Stimulated activated effector memory CD8-positive, alpha-beta T cell treated with anti-CD3 and anti-CD28 coated beads, Interleukin-12 subunit alpha, Interleukin-12 subunit beta, amount 100 ng/mL, for 72 hours (primary cell): ENCODE data around the gene TAPBP.

Experiments
- ATAC-seq: fragments of 150-1000 bp; cut with Tn5 transposase; 2 replicates; pipeline ENCODE4 v1.10.0; 2021
- DNase-seq, 2 donors: peaks; one replicate each; pipeline ENCODE4 v3.0.0; 2021 to 2022; ENCODE audit warnings: low spot score in 2 of 2
- H3K27ac Mint-ChIP-seq: one replicate; pipeline ENCODE4 v1.8.0; 2022; ENCODE audit warnings: mild to moderate bottlenecking, mixed read lengths
- H3K36me3 Mint-ChIP-seq: one replicate; pipeline ENCODE4 v1.8.0; 2022; ENCODE audit warnings: mild to moderate bottlenecking, mixed read lengths
- H3K4me1 Mint-ChIP-seq: one replicate; pipeline ENCODE4 v1.8.0; 2022; ENCODE audit warnings: mixed read lengths
- H3K4me3 Mint-ChIP-seq: one replicate; pipeline ENCODE4 v1.8.0; 2022; ENCODE audit warnings: mild to moderate bottlenecking, mixed read lengths
- H3K9me3 Mint-ChIP-seq: one replicate; pipeline ENCODE4 v1.8.0; 2022; ENCODE audit warnings: mixed read lengths

Gene TAPBP

DNA sequence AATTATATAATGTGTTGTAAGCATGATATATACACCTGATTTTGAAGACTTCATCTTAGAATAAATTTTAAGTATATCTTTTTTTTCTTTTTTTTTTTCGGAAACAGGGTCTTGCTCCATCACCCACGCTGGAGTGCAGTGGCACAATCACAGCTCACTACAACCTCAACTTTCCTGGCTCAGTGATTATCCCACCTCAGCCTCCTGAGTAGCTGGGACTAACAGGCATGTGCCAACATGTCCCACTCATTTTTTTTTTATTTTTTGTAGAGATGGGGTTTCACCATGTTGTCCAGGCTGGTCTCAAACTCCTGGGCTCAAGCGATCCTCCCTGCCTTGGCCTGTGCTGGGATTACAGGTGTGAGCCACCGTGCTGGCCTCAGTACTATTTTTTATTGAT is 59.3 kb downstream of the TAPBP start:
- no peak overlapping the region for H3K27ac Mint-ChIP-seq
- ATAC-seq (no peak), DNase-seq (no peak)
- H3K9me3 Mint-ChIP-seq, result no peaks in the 10 kb centered on the region
- H3K36me3 Mint-ChIP-seq, result peaks cover 93% of the 10 kb centered on the region
- H3K4me3 Mint-ChIP-seq, result no peak overlapping the region
- peaks cover 31% of the 10 kb centered on the region for H3K4me1 Mint-ChIP-seq

- H3K36me3 Mint-ChIP-seq, result peaks cover 86% of the 10 kb centered on the region
Observed at GRCh38 chr6:33252759-33253158, 61.1 kb downstream of the TAPBP start.

DNA sequence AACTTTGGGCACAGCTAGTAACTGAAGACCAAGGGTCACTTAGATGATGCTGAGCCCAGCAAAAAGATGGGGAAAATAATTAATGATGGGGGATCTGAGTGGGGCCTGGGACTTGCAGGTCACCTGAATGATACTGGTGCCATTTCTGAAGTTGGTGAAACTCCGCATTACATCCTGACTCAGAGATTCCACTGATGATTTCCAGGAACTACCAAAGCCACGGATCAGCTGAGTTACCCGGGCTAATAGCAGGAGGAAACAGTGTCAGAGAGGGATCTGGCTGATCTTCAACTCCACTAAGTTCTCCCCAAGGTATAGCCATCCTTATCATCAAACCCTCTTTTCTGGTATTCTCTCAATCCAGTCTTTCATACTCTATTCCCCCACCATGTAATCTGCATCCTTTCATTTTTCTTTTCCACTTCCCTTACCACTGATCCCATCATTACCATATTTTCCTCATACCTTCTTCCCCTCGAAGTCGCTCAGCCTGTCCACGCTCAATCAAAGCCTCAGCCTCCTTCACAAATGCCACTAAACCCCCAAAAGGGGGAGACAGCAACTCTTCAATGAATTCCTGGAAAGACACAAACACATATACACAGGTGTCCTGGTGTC is 62.4 kb downstream of the TAPBP start:
- peaks cover 48% of the 10 kb centered on the region for H3K4me1 Mint-ChIP-seq
- H3K9me3 Mint-ChIP-seq, result no peaks in the 10 kb centered on the region
- peak overlapping the region; percentile 91 for H3K4me3 Mint-ChIP-seq
- ATAC-seq (no peak), DNase-seq (no peak)
- peak overlapping the region; percentile 96 for H3K27ac Mint-ChIP-seq
- H3K36me3 Mint-ChIP-seq, result peaks cover 75% of the 10 kb centered on the region

More at GRCh38 chr6:33252759-33253158, 61.1 kb downstream of the TAPBP start:
- Mint-ChIP-seq H3K27ac (peak overlapping the region; percentile 96), H3K9me3 (no peaks in the 10 kb centered on the region), H3K4me3 (no peak overlapping the region), H3K4me1 (peaks cover 47% of the 10 kb centered on the region)
- ATAC-seq, result no peak
- no peak for DNase-seq

- Mint-ChIP-seq H3K9me3 (no peaks in the 10 kb centered on the region), H3K4me1 (peaks cover 48% of the 10 kb centered on the region), H3K4me3 (peak overlapping the region; percentile 91), H3K27ac (peak overlapping the region; percentile 96), H3K36me3 (peaks cover 67% of the 10 kb centered on the region)
- ATAC-seq (no peak), DNase-seq (no peak)
Observed at GRCh38 chr6:33250731-33251130, 63.1 kb downstream of the TAPBP start.

GRCh38 chr6:33249732-33250630 is 63.9 kb downstream of the TAPBP start:
- Mint-ChIP-seq H3K9me3 (no peaks in the 10 kb centered on the region), H3K36me3 (peaks cover 59% of the 10 kb centered on the region), H3K4me1 (peaks cover 48% of the 10 kb centered on the region), H3K27ac (peak overlapping the region; percentile 96), H3K4me3 (peak overlapping the region; percentile 91)
- DNase-seq, result peak in 1 of 2 donors; percentile 55
- ATAC-seq, result no peak
